ENCODE results near the gene RNU5D-1. TPM values are rescaled to one million over a fixed set of nuclear protein-coding genes. Genes with fewer than 3 reads are reported as not detected.
A peak's percentile ranks its signal among the peaks of the same experiment; 100 is the strongest.

RNU5D-1 gene
- total and polyA plus RNA-seq, 2 of the 13 experiments (the other 11 are each of a cell fraction or from before 2014, with no cell fraction given) = 165 TPM; not detected in 1

DNA sequence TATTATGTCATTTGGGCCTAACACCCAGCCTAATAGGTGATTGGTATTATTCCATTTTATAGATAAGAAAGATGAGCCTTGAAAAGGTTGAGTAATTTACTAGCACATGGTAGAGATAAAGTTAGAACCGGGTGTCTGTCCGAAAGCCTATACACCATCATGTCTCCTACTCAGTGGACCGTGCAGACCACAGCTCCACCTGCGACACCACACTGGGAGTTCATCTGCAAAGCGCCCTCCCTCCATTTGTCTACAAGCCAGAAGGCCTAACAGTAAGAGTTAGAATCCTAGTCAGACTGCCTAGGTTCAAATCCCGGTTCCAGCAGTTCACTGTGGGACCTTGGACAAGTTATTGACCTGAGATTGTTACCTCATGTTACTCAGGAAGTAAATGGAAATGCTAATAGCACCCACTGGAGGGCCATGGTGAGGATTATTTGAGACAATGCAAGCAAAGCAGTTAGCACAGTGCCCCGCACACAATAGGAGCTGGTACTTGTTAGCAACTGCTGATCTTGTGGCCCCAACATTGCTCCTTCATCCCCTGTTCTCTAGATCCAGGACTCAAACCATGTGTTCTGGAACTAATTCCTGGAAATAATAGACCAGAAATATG lies 36.0 kb downstream of the RNU5D-1 start (continued):
- TF ChIP-seq, protein P1, sequence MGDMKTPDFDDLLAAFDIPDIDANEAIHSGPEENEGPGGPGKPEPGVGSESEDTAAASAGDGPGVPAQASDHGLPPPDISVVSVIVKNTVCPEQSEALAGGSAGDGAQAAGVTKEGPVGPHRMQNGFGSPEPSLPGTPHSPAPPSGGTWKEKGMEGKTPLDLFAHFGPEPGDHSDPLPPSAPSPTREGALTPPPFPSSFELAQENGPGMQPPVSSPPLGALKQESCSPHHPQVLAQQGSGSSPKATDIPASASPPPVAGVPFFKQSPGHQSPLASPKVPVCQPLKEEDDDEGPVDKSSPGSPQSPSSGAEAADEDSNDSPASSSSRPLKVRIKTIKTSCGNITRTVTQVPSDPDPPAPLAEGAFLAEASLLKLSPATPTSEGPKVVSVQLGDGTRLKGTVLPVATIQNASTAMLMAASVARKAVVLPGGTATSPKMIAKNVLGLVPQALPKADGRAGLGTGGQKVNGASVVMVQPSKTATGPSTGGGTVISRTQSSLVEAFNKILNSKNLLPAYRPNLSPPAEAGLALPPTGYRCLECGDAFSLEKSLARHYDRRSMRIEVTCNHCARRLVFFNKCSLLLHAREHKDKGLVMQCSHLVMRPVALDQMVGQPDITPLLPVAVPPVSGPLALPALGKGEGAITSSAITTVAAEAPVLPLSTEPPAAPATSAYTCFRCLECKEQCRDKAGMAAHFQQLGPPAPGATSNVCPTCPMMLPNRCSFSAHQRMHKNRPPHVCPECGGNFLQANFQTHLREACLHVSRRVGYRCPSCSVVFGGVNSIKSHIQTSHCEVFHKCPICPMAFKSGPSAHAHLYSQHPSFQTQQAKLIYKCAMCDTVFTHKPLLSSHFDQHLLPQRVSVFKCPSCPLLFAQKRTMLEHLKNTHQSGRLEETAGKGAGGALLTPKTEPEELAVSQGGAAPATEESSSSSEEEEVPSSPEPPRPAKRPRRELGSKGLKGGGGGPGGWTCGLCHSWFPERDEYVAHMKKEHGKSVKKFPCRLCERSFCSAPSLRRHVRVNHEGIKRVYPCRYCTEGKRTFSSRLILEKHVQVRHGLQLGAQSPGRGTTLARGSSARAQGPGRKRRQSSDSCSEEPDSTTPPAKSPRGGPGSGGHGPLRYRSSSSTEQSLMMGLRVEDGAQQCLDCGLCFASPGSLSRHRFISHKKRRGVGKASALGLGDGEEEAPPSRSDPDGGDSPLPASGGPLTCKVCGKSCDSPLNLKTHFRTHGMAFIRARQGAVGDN (CRISPR knock-in tag; IDR thresholded peaks at IDR 0.05) = no peak
- TF ChIP-seq SOX13 (IDR thresholded peaks at IDR 0.05) (no peak), SOX13 (CRISPR knock-in tag; conservative IDR thresholded peaks at IDR 0.05 in 1 of 2, IDR thresholded peaks at IDR 0.05 in 1 of 2) (peak in 1 of 2 experiments; percentile 21; a peak in 1 of 4 replicates)

DNA sequence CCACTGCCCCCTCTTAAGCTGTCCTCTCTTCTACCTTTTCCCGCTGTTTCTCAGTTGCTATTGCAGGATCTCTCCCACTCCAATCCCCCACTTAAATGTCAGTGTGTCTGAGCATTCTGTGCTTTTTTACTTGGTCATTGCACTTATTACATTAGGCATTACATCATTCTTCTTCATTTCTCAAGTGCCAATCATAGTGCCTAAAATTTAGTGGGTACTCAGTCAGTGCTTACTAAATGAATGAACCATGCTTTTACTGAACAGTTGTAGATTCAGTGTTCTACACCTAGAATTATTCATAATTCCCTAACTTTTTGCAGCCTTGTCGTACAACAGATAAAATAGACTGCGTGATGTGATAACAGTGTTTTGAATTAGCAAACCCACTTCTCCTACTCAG lies 37.1 kb downstream of the RNU5D-1 start:
- BruUV-seq (replicated peaks) = no TSS peak
- no peaks in the 10 kb centered on the region for H3K27me3 ChIP-seq (ENCODE audit: control insufficient read depth in 1 of 2, insufficient read depth in 2 of 2, low read length in 2 of 2)
- H3K9ac ChIP-seq (ENCODE audit: insufficient read depth, low read depth, low read length) = no peak overlapping the region
- H3K27ac ChIP-seq (ENCODE audit: extremely low read length, insufficient read depth, low read length) = no peak overlapping the region
- CTCF ChIA-PET (ENCODE audit: low intra/inter-chr PET ratio, low total read pairs) = no interaction called here
- H3K4me1 ChIP-seq (ENCODE audit: insufficient read depth, low read length) = peaks cover 33% of the 10 kb centered on the region
- ATAC-seq (no peak), DNase-seq (ENCODE audit: low spot score) (no peak), FAIRE-seq (no peak)
- H3K36me3 ChIP-seq (replicated peaks in 1 of 2; ENCODE audit: control insufficient read depth in 1 of 2, insufficient read depth in 2 of 2, low read length in 2 of 2) = no peaks in the 10 kb centered on the region
- POLR2A ChIA-PET = no interaction called here
- peak; percentile 62; the same call in 1 of the 2 replicates for TF ChIP-seq ATF7 (IDR thresholded peaks at IDR 0.05)
- no peak for TF ChIP-seq ATF7 (CRISPR knock-in tag; IDR thresholded peaks at IDR 0.05)
- TF ChIP-seq NFYC (CRISPR knock-in tag; IDR thresholded peaks at IDR 0.05) = no peak
- intact Hi-C loops (cut with micrococcal nuclease; ENCODE audit: unreplicated experiment) (no loop called here), in situ Hi-C loops (cut with HindIII; ENCODE audit: extremely low pct_ligation_motif_present, low pct_unique_long_range_greater_than_20kb) (no loop called here)
- no peak overlapping the region for H2AFZ ChIP-seq (ENCODE audit: low read length)
- 92% methylated on average over 3 of the region's 3 CpGs for WGBS (ENCODE audit: low lambda C conversion rate)
- H3K4me3 ChIP-seq (replicated peaks in 1 of 3; ENCODE audit: insufficient read depth in 1 of 3, low read depth in 2 of 3, low read length in 3 of 3) = no peak overlapping the region
- H3K79me2 ChIP-seq (ENCODE audit: insufficient read depth, low read length) = no peaks in the 10 kb centered on the region
- H3K4me2 ChIP-seq (ENCODE audit: low read depth, low read length) = no peak overlapping the region
- no peaks in the 10 kb centered on the region for H4K20me1 ChIP-seq (ENCODE audit: insufficient read depth, low read length)
- H3K9me3 ChIP-seq (ENCODE audit: low read length) = no peaks in the 10 kb centered on the region

Measured in HepG2 (cell line).